Mucosa of rectum (tissue), 2 donors: ENCODE measurements around the gene THBS1.

Experiments
- H3K27ac ChIP-seq, 2 donors: one replicate each; pipeline ENCODE4 v1.7.0; 2013; ENCODE audit warnings: inconsistent platforms in 2 of 2, low read depth in 2 of 2, low read length in 2 of 2
- H3K27me3 ChIP-seq, 2 donors: one replicate each; pipeline ENCODE4 v1.7.0; 2013; ENCODE audit warnings: low read length in 2 of 2; ENCODE audit not compliant: control insufficient read depth in 2 of 2, insufficient read depth in 2 of 2
- H3K36me3 ChIP-seq, 2 donors: one replicate each; pipeline ENCODE4 v1.7.0; 2013; ENCODE audit warnings: low read length in 2 of 2; ENCODE audit not compliant: control insufficient read depth in 2 of 2, insufficient read depth in 2 of 2
- H3K4me1 ChIP-seq, 2 donors: one replicate each; pipeline ENCODE4 v1.7.0; 2013; ENCODE audit warnings: low read length in 2 of 2, mild to moderate bottlenecking in 1 of 2; ENCODE audit not compliant: control insufficient read depth in 2 of 2, insufficient read depth in 2 of 2
- H3K4me3 ChIP-seq, 2 donors: one replicate each; pipeline ENCODE4 v1.7.0; 2013; ENCODE audit warnings: low read length in 2 of 2
- H3K9ac ChIP-seq, 2 donors: one replicate each; pipeline ENCODE4 v1.7.0; 2013; ENCODE audit warnings: low read length in 2 of 2, low read depth in 1 of 2, mild to moderate bottlenecking in 1 of 2
- H3K9me3 ChIP-seq, 2 donors: one replicate each; pipeline ENCODE4 v1.7.0; 2013; ENCODE audit warnings: low read length in 2 of 2; ENCODE audit not compliant: control insufficient read depth in 2 of 2
- donor health status: healthy.
- donor health status: Normal muscosa, but diverticular disease.

THBS1 gene

DNA sequence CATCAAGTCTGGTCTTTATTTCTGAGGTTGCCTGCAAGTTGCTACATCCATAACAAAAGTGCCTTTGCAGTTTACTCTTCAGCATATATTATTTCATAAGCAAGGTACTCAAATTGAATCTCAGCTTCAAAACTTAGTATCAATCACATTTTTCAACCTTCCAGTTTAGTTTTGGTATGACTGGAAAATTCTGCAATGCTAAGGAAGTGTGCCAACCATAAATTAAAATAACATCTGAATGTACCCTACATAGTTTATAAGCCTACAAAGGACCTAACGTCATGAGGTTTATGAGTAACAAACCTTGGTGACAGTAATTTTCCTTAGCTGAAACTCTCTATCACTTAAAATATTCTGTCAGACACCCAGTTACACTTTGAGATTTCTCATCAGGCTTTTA is 62.8 kb downstream of the THBS1 start:
- Histone ChIP-seq H3K4me3 (no peak overlapping the region), H3K9ac (no peak overlapping the region), H3K27me3 (no peaks in the 10 kb centered on the region), H3K27ac (no peak overlapping the region), H3K9me3 (no peaks in the 10 kb centered on the region), H3K36me3 (no peaks in the 10 kb centered on the region), H3K4me1 (peaks cover 20 to 39% of the 10 kb centered on the region in 2 donors)

DNA sequence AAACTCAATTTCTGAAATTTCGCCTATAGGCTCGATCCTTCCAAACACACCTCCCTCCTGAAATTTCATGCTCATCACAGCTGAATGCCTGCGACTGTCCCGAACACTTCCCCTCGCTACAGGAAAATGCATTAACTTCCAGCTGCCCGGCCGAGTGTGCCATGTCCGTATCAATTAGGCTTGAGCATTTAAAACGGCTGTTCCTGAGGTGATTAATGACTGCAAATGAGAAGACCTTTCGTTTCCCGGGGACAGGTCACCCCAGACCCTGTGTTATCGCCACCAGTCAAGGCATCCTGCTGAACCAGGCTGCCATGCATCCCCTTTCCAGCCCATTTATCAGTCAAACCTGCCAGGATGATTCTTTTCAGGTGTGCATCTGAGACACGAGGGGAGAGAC is 63.3 kb downstream of the THBS1 start:
- Histone ChIP-seq H3K27ac (no peak overlapping the region), H3K4me3 (no peak overlapping the region), H3K9me3 (no peaks in the 10 kb centered on the region), H3K36me3 (no peaks in the 10 kb centered on the region), H3K27me3 (no peaks in the 10 kb centered on the region), H3K9ac (no peak overlapping the region), H3K4me1 (peaks cover 20 to 37% of the 10 kb centered on the region in 2 donors)

DNA sequence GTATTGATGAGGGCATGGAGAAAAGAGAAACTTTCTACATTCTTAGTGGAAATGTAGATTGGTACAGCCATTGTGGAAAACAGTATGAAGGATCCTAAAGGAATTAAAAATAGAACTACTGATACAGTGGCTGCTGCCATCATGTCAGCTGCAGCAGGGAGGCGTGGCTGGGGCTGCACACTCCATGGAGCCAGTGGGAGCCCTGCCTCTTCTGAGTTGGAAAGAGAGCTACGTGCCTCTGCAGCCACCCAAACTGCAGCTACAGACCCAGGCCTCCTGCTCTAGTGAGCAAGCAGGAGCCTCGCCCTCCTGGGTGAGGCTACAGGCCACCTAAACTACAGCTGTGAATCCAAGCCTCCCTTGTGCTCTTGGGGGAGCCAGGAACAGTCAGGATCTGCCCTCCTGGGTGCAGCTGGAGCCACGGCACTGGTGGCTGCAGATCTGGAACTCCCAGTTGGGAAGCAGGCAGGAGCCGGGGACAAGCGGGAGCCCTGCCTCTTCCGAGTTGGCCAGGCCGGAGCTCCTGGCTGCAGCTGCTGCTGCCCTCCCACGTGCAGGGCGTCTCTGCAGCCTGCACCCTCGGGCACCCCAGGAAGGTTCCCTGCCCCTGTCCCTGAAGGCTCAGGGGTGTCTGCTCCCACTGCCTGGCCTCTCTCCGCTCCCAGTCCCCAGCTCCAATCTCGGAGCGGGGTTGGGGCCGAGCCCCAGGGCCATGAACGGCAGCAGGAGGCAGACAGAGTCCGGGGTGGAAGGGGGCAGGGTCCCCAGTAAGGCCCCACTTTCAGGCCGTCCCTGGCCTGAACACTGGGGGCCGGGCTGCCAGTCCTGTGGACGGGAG is 64.5 kb downstream of the THBS1 start:
- Histone ChIP-seq H3K4me1 (peaks cover 17 to 32% of the 10 kb centered on the region in 2 donors), H3K4me3 (no peak overlapping the region), H3K36me3 (no peaks in the 10 kb centered on the region), H3K27ac (no peak overlapping the region), H3K9me3 (no peaks in the 10 kb centered on the region), H3K27me3 (no peaks in the 10 kb centered on the region), H3K9ac (no peak overlapping the region)

DNA sequence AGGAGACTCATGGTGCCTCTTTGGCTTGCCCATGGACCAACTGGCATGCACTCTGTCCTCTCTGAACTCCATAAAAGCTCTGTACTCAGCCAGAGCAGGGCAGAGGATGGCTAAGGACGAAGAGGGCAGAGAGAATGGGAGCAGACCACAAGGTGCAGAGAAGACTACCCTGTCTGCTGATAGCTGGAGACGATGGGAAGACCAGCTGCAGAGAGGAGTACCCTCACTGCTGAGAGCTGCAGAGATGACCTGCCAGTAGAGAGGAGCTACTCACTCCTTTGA is 65.0 kb downstream of the THBS1 start:
- H3K9ac ChIP-seq = no peak overlapping the region
- no peaks in the 10 kb centered on the region for H3K27me3 ChIP-seq
- H3K4me1 ChIP-seq = peaks cover 17 to 27% of the 10 kb centered on the region in 2 donors
- H3K9me3 ChIP-seq = no peaks in the 10 kb centered on the region
- no peak overlapping the region for H3K4me3 ChIP-seq
- no peak overlapping the region for H3K27ac ChIP-seq
- H3K36me3 ChIP-seq = no peaks in the 10 kb centered on the region

DNA sequence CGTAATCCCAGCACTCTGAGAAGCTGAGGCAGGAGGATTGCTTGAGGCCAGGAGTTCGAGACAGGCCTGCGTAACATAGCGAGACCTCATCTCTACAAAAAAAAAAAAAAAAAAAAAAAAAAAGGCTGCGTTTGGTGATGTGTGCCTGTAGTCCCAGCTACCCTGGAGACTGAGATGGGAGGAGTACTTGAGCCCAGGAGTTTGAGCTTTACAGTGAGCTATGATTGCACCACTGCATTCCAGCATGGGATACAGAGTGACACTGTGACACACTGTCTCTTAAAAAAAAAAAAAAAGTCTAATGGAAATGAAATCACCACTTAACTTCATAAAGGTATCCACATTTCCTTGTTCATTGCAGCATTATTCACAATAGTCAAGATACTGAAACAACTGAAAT is 65.5 kb downstream of the THBS1 start:
- no peak overlapping the region for H3K9ac ChIP-seq

More for the DNA sequence above, 65.5 kb downstream of the THBS1 start:
- no peak overlapping the region for H3K27ac ChIP-seq
- H3K4me1 ChIP-seq = peaks cover 17 to 23% of the 10 kb centered on the region in 2 donors
- no peaks in the 10 kb centered on the region for H3K9me3 ChIP-seq
- no peaks in the 10 kb centered on the region for H3K36me3 ChIP-seq
- no peak overlapping the region for H3K4me3 ChIP-seq
- no peaks in the 10 kb centered on the region for H3K27me3 ChIP-seq
